Cardiac fibroblast (primary cell): ENCODE measurements around the gene UBE3B.

Source experiments
- DNase-seq, 2 donors: peaks; one replicate each; pipeline versions ENCODE4 v3.0.0 to v3.0.0-alpha.2; 2010; ENCODE audit warnings: low read depth in 2 of 2
- H3K4me3 ChIP-seq, 2 donors: replicated peaks in 1 of 2; 1 replicate in 1 of 2; 2 replicates in 1 of 2; pipeline ENCODE4 v1.5.1; 2011; ENCODE audit warnings: low read depth in 2 of 2, low read length in 2 of 2, mild to moderate bottlenecking in 2 of 2, moderate library complexity in 1 of 2
- CTCF ChIP-seq: IDR thresholded peaks from one replicate; pipeline ENCODE4 v1.5.1; 2011; ENCODE audit warnings: low read depth, mild to moderate bottlenecking, low read length, inconsistent platforms

The UBE3B gene

GRCh38 chr12:109573029-109573913 is 95.8 kb downstream of the UBE3B start, which contains the start of the genes MMAB and MVK:
MMAB (minus strand) TSS chr12:109573504; CDS start chr12:109573480, 24 bp downstream.
MVK (plus strand) TSS chr12:109573794; CDS start chr12:109574823, 1,029 bp downstream.
- DNase-seq: peak; percentile 99 to 100
- peak within 1 kb of the TSS; percentile 76 to 91 for H3K4me3 ChIP-seq
- TF ChIP-seq CTCF: no peak

GRCh38 chr12:109573914-109574244 is 96.4 kb downstream of the UBE3B start:
- no peak for DNase-seq
- no peak for TF ChIP-seq CTCF

GRCh38 chr12:109575683-109576082 is 98.2 kb downstream of the UBE3B start:
- H3K4me3 ChIP-seq: no peak overlapping the region
- no peak for DNase-seq
- no peak for TF ChIP-seq CTCF

More at GRCh38 chr12:109573914-109574244, 96.4 kb downstream of the UBE3B start:
- H3K4me3 ChIP-seq: peak overlapping the region; percentile 76 to 91

GRCh38 chr12:109577311-109577710 is 99.9 kb downstream of the UBE3B start:
- no peak for TF ChIP-seq CTCF
- DNase-seq: no peak
- no peak overlapping the region for H3K4me3 ChIP-seq

- H3K4me3 ChIP-seq: no peak overlapping the region
- DNase-seq: no peak
- TF ChIP-seq CTCF: no peak
Observed at GRCh38 chr12:109578330-109578927, 101.0 kb downstream of the UBE3B start.

- DNase-seq: no peak
- TF ChIP-seq CTCF: no peak
- no peak overlapping the region for H3K4me3 ChIP-seq
Observed at GRCh38 chr12:109579639-109580038, 102.2 kb downstream of the UBE3B start.
